ENCODE data around the gene MEGF11.

DNA sequence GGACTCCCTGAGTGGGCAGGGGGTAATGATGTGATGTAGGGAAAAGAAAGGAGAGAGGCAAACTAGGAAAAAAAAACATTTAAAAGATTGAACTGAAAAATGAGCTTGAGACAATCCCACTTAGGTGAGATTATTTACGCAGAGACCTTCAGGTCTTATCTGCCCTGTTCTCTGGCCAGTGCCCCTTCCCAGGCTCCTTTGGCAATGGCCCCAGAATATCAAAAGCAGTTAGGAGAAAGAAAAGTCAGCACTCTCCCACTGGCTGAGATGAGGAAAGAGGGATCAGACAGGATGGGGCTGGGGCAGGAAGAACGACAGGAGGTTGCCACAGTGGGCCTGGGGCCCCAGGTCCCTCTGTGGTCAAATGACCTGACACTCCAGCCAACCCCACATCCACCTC is 105.4 kb downstream of the MEGF11 start:
- TF ChIP-seq POLR2AphosphoS5 (IDR thresholded peaks at IDR 0.05) (no peak), POLR2A (IDR thresholded peaks at IDR 0.05) (no peak), CTCF (IDR thresholded peaks at IDR 0.05) (no peak)
